Breast epithelium (tissue), 3 donors: ENCODE results near the gene BEAN1.

Experiments used
- CTCF ChIP-seq, 3 donors: fragments of 450-650 bp; IDR thresholded peaks; one replicate each; pipeline ENCODE4 v1.5.1; 2016 to 2017; ENCODE audit warnings: antibody characterized with exemption in 3 of 3, mild to moderate bottlenecking in 3 of 3, moderate library complexity in 3 of 3
- POLR2AphosphoS5 ChIP-seq, 3 donors: sonication (generic); formaldehyde crosslinking; IDR thresholded peaks; one replicate each; pipeline ENCODE4 v1.6.1; 2017; ENCODE audit warnings: antibody characterized with exemption in 3 of 3

- no peak for TF ChIP-seq CTCF (IDR thresholded peaks at IDR 0.05)
- no peak for TF ChIP-seq POLR2AphosphoS5 (IDR thresholded peaks at IDR 0.05)
Measured at GRCh38 chr16:66390346-66391108, 36.6 kb upstream of the BEAN1 start.
